ENCODE results near the gene RAB35. TPM values are rescaled to one million over a fixed set of nuclear protein-coding genes. Genes with fewer than 3 reads are reported as not detected.

Gene RAB35
- total RNA-seq, 1 experiment from 2014 or later, result 57.1 TPM

DNA sequence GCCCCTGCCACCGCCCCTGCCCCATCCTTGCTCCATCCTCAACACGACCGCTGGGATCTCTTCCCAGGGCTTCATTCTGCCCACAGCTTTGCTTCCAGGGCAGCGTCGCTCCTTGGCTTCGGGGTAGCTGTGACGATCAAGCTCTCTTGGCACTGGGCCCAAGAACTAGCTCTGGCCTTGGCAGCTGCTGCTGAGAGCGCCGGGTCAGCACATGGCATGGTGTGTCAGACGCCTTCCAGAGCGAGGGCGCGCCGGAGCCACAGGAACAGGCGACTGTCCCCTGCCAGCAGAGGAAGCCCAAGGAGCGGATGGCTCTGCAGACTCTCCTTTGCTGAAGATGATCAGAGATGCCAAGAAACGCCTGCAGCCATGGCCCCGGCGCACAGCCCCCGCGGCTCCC lies 15.9 kb downstream of the RAB35 start:
- ChIA-PET POLR2A (no interaction called here), CTCF (interaction anchor here (1.7 kb wide), 1 partner anchor 14 kb away, joined by 7 read pairs; no protein-coding TSS in a partner anchor), RAD21 (ENCODE audit: low non-redundant PET in 1 of 2, low total read pairs in 2 of 2, uncharacterized antibody in 2 of 2, unreplicated experiment in 2 of 2) (interaction anchor here in 1 of 2 experiments (0.5 kb wide), 1 partner anchor 137 kb away, joined by 3 read pairs; no protein-coding TSS in a partner anchor)
- Histone ChIP-seq H3K79me2 (ENCODE audit: insufficient read depth, low read length) (peaks cover 59% of the 10 kb centered on the region), H3K9ac (ENCODE audit: low read length) (no peak overlapping the region), H3K4me2 (ENCODE audit: low read length) (no peak overlapping the region), H2AFZ (ENCODE audit: low read depth, low read length, poor library complexity, severe bottlenecking) (no peak overlapping the region), H3K27ac (ENCODE audit: low read depth, low read length) (no peak overlapping the region), H3K36me3 (ENCODE audit: control insufficient read depth in 1 of 2, insufficient read depth in 2 of 2, low read length in 2 of 2) (peaks cover 8 to 22% of the 10 kb centered on the region in 2 experiments; a peak in 3 of 4 replicates), H3K9me3 (ENCODE audit: control insufficient read depth in 1 of 2, insufficient read depth in 1 of 2, low read depth in 1 of 2, low read length in 2 of 2) (no peaks in the 10 kb centered on the region), H3K4me1 (ENCODE audit: control insufficient read depth in 1 of 2, insufficient read depth in 2 of 2, low read length in 2 of 2) (peaks cover 5 to 7% of the 10 kb centered on the region in 2 experiments), H3K4me3 (replicated peaks in 1 of 2; ENCODE audit: low read depth in 1 of 2, low read length in 2 of 2) (no peak overlapping the region), H4K20me1 (ENCODE audit: insufficient read depth) (no peaks in the 10 kb centered on the region), H3K27me3 (ENCODE audit: insufficient read depth, low read length) (no peaks in the 10 kb centered on the region), H3K9me2 (ENCODE audit: insufficient read depth) (no peaks in the 10 kb centered on the region)
- ATAC-seq (no peak), DNase-seq (ENCODE audit: low read depth, low spot score) (no peak)
- no TSS peak for BruUV-seq (replicated peaks)
- intact Hi-C loops (cut with micrococcal nuclease), result no loop called here
- TF ChIP-seq FOSL1 (IDR thresholded peaks at IDR 0.05; ENCODE audit: low read depth) (no peak), ZNF274 (IDR thresholded peaks at IDR 0.05; ENCODE audit: low read depth, low read length) (no peak), EZH2 (IDR thresholded peaks at IDR 0.05) (no peak), SRF (IDR thresholded peaks at IDR 0.05; ENCODE audit: low read depth) (no peak), EZH2phosphoT487 (IDR thresholded peaks at IDR 0.05; ENCODE audit: borderline replicate concordance) (no peak), JUND (IDR thresholded peaks at IDR 0.05) (no peak), POLR2AphosphoS5 (IDR thresholded peaks at IDR 0.05; ENCODE audit: low read depth, low read length) (no peak), POLR2A (IDR thresholded peaks at IDR 0.05; ENCODE audit: borderline replicate concordance, extremely low read depth, insufficient read depth, insufficient read length) (no peak), CBX3 (IDR thresholded peaks at IDR 0.05; ENCODE audit: low read depth) (no peak), SIN3A (IDR thresholded peaks at IDR 0.05; ENCODE audit: low read depth) (no peak), TCF7L2 (IDR thresholded peaks at IDR 0.05; ENCODE audit: borderline replicate concordance, extremely low read depth, insufficient read depth, insufficient read length) (no peak), CEBPB (IDR thresholded peaks at IDR 0.05; ENCODE audit: low read depth) (no peak), ELF1 (IDR thresholded peaks at IDR 0.05; ENCODE audit: borderline replicate concordance, low read depth) (no peak), YY1 (IDR thresholded peaks at IDR 0.05; ENCODE audit: extremely low read depth, insufficient replicate concordance, low read depth, low read length) (no peak), SP1 (IDR thresholded peaks at IDR 0.05; ENCODE audit: low read depth) (no peak), RAD21 (IDR thresholded peaks at IDR 0.05; ENCODE audit: low read depth) (no peak), ZFX (IDR thresholded peaks at IDR 0.05) (no peak)
- TF ChIP-seq, protein P1, sequence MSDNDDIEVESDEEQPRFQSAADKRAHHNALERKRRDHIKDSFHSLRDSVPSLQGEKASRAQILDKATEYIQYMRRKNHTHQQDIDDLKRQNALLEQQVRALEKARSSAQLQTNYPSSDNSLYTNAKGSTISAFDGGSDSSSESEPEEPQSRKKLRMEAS (IDR thresholded peaks at IDR 0.05), result no peak
- TF ChIP-seq, protein P2, sequence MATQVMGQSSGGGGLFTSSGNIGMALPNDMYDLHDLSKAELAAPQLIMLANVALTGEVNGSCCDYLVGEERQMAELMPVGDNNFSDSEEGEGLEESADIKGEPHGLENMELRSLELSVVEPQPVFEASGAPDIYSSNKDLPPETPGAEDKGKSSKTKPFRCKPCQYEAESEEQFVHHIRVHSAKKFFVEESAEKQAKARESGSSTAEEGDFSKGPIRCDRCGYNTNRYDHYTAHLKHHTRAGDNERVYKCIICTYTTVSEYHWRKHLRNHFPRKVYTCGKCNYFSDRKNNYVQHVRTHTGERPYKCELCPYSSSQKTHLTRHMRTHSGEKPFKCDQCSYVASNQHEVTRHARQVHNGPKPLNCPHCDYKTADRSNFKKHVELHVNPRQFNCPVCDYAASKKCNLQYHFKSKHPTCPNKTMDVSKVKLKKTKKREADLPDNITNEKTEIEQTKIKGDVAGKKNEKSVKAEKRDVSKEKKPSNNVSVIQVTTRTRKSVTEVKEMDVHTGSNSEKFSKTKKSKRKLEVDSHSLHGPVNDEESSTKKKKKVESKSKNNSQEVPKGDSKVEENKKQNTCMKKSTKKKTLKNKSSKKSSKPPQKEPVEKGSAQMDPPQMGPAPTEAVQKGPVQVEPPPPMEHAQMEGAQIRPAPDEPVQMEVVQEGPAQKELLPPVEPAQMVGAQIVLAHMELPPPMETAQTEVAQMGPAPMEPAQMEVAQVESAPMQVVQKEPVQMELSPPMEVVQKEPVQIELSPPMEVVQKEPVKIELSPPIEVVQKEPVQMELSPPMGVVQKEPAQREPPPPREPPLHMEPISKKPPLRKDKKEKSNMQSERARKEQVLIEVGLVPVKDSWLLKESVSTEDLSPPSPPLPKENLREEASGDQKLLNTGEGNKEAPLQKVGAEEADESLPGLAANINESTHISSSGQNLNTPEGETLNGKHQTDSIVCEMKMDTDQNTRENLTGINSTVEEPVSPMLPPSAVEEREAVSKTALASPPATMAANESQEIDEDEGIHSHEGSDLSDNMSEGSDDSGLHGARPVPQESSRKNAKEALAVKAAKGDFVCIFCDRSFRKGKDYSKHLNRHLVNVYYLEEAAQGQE (IDR thresholded peaks at IDR 0.05; ENCODE audit: low read depth), result no peak
- TF ChIP-seq, protein P3, sequence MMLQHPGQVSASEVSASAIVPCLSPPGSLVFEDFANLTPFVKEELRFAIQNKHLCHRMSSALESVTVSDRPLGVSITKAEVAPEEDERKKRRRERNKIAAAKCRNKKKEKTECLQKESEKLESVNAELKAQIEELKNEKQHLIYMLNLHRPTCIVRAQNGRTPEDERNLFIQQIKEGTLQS (IDR thresholded peaks at IDR 0.05), result no peak
